Esophagus muscularis mucosa (tissue), 3 donors: ENCODE results near the gene PSME4.

Experiments used
- POLR2A ChIP-seq: fragments of 450-650 bp; IDR thresholded peaks from one replicate; pipeline ENCODE4 v1.6.1; 2017; ENCODE audit warnings: antibody characterized with exemption, moderate library complexity, mild to moderate bottlenecking, low read depth
- POLR2AphosphoS5 ChIP-seq, 2 donors: sonication (generic); formaldehyde crosslinking; IDR thresholded peaks; one replicate each; pipeline ENCODE4 v1.6.1; 2017; ENCODE audit warnings: antibody characterized with exemption in 2 of 2
- TF ChIP-seq, protein P1 (sequence below), 3 experiments: fragments of 200-600 bp in 2 of 3; fragments of 450-650 bp in 1 of 3; sonication (generic) in 2 of 3; IDR thresholded peaks; one replicate each; pipeline ENCODE4 v1.5.1; 2017 to 2019; ENCODE audit warnings: antibody characterized with exemption in 3 of 3, mild to moderate bottlenecking in 2 of 3, moderate library complexity in 1 of 3

GRCh38 chr2:53985646-53986045, 14.9 kb upstream of the PSME4 start:
- TF ChIP-seq POLR2A (no peak), POLR2AphosphoS5 (IDR thresholded peaks at IDR 0.05) (no peak)
- TF ChIP-seq, protein P1, sequence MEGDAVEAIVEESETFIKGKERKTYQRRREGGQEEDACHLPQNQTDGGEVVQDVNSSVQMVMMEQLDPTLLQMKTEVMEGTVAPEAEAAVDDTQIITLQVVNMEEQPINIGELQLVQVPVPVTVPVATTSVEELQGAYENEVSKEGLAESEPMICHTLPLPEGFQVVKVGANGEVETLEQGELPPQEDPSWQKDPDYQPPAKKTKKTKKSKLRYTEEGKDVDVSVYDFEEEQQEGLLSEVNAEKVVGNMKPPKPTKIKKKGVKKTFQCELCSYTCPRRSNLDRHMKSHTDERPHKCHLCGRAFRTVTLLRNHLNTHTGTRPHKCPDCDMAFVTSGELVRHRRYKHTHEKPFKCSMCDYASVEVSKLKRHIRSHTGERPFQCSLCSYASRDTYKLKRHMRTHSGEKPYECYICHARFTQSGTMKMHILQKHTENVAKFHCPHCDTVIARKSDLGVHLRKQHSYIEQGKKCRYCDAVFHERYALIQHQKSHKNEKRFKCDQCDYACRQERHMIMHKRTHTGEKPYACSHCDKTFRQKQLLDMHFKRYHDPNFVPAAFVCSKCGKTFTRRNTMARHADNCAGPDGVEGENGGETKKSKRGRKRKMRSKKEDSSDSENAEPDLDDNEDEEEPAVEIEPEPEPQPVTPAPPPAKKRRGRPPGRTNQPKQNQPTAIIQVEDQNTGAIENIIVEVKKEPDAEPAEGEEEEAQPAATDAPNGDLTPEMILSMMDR (IDR thresholded peaks at IDR 0.05), result no peak
